Measurements from ENCODE around the gene PRND. TPM values are rescaled to one million over a fixed set of nuclear protein-coding genes. Genes with fewer than 3 reads are reported as not detected.

Gene PRND
- total and polyA plus RNA-seq, 8 donors, result 15.4 to 25.7 (median 19.5) TPM; not detected in 2

DNA sequence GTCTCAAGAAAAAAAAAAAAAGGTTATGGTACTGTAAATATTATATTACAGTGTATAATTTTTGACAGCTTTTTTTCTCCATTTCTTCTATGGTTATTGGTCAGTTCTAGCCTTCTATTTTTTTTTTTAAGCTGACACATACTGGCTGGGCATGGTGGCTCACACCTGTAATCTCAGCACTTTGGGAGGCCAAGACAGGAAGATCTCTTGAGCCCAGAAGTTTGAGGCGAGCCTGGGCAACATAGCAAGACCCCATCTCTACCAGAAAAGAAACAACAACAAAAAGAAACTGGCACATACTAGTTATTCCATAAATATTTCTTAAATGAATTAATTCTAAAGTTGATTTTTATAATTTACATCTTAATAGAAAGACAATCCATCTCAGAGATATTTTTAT lies 27.6 kb upstream of the PRND start:
- Histone ChIP-seq H3K9me3 (no peaks in the 10 kb centered on the region), H3K27me3 (no peaks in the 10 kb centered on the region), H3K4me3 (no peak overlapping the region), H3K36me3 (peaks cover 0 to 7% of the 10 kb centered on the region in 2 donors), H3K27ac (no peak overlapping the region), H3K4me1 (peaks cover 0 to 9% of the 10 kb centered on the region in 2 donors)
- intact Hi-C loops (cut with DNase I), result no loop called here
- TF ChIP-seq, protein P1, sequence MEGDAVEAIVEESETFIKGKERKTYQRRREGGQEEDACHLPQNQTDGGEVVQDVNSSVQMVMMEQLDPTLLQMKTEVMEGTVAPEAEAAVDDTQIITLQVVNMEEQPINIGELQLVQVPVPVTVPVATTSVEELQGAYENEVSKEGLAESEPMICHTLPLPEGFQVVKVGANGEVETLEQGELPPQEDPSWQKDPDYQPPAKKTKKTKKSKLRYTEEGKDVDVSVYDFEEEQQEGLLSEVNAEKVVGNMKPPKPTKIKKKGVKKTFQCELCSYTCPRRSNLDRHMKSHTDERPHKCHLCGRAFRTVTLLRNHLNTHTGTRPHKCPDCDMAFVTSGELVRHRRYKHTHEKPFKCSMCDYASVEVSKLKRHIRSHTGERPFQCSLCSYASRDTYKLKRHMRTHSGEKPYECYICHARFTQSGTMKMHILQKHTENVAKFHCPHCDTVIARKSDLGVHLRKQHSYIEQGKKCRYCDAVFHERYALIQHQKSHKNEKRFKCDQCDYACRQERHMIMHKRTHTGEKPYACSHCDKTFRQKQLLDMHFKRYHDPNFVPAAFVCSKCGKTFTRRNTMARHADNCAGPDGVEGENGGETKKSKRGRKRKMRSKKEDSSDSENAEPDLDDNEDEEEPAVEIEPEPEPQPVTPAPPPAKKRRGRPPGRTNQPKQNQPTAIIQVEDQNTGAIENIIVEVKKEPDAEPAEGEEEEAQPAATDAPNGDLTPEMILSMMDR (IDR thresholded peaks at IDR 0.05), result no peak
- no peak for ATAC-seq
- no peak for DNase-seq

DNA sequence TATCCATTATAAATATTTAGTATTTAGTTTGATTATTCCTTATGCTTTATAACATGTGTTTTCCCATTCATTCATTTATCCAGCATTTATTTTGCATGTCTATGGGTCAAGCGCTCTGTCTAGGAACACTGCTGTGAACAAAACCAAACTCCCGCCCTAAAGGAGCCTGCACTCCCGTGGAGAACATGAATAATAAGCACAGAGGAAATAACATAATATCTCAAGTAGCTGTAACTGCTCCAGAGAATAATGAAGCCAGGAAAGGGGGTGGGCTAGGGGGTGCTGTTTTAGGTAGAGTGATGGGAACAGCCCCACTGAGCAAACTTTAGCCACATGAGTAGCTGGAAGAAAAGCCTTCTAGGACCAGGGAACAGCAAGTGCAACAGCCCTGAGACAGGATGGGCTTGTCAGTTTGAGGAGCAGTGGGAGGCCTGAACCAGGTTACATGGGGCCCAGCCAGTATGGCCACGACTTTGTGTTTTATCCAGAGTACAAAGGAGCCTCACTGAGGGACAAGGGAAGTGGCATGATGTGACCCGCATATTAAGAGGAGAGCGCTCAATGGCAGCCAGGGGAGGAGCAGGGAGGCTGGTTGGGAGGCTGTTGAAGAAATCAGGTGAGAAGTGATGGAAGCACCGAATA lies 24.4 kb upstream of the PRND start:
- Histone ChIP-seq H3K4me1 (no peaks in the 10 kb centered on the region), H3K27me3 (no peaks in the 10 kb centered on the region), H3K36me3 (peaks cover 0 to 23% of the 10 kb centered on the region in 2 donors), H3K4me3 (no peak overlapping the region), H3K9me3 (no peaks in the 10 kb centered on the region), H3K27ac (no peak overlapping the region)
- no peak for ATAC-seq
- TF ChIP-seq, protein P1 (IDR thresholded peaks at IDR 0.05), result no peak
- no peak for DNase-seq
- intact Hi-C loops (cut with DNase I), result no loop called here

DNA sequence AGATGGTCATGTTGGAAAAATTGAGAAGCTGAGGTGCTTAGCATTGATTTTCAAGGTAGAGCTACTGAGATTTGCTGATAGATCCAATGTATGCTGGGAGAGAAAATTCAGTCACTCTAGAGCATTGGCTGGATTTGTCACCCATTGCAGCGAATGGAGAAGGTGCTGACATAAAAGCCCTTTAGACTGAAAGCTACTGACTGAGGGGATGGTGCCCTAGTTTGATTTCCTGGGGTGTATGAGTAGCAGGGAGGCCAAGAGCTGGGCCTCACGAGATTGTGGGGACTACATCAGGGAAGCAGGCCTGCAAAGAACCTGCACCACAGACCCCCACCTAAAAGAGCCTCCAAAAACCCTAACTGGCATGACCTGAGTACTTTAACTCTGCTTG lies 23.9 kb upstream of the PRND start:
- peaks cover 0 to 23% of the 10 kb centered on the region in 2 donors for H3K36me3 ChIP-seq
- TF ChIP-seq, protein P1 (IDR thresholded peaks at IDR 0.05), result no peak
- no peaks in the 10 kb centered on the region for H3K27me3 ChIP-seq
- ATAC-seq, result no peak
- no peaks in the 10 kb centered on the region for H3K4me1 ChIP-seq
- H3K27ac ChIP-seq, result no peak overlapping the region
- H3K9me3 ChIP-seq, result no peaks in the 10 kb centered on the region
- no peak overlapping the region for H3K4me3 ChIP-seq
- DNase-seq, result no peak
- intact Hi-C loops (cut with DNase I), result no loop called here

DNA sequence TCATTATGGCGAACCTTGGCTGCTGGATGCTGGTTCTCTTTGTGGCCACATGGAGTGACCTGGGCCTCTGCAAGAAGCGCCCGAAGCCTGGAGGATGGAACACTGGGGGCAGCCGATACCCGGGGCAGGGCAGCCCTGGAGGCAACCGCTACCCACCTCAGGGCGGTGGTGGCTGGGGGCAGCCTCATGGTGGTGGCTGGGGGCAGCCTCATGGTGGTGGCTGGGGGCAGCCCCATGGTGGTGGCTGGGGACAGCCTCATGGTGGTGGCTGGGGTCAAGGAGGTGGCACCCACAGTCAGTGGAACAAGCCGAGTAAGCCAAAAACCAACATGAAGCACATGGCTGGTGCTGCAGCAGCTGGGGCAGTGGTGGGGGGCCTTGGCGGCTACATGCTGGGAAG lies 22.5 kb upstream of the PRND start:
- ATAC-seq, result no peak
- Histone ChIP-seq H3K27ac (no peak overlapping the region), H3K4me1 (no peaks in the 10 kb centered on the region), H3K27me3 (no peaks in the 10 kb centered on the region), H3K4me3 (no peak overlapping the region), H3K36me3 (peaks cover 0 to 18% of the 10 kb centered on the region in 2 donors), H3K9me3 (no peaks in the 10 kb centered on the region)
- no peak for DNase-seq
- intact Hi-C loops (cut with DNase I), result no loop called here
- TF ChIP-seq, protein P1 (IDR thresholded peaks at IDR 0.05), result no peak

DNA sequence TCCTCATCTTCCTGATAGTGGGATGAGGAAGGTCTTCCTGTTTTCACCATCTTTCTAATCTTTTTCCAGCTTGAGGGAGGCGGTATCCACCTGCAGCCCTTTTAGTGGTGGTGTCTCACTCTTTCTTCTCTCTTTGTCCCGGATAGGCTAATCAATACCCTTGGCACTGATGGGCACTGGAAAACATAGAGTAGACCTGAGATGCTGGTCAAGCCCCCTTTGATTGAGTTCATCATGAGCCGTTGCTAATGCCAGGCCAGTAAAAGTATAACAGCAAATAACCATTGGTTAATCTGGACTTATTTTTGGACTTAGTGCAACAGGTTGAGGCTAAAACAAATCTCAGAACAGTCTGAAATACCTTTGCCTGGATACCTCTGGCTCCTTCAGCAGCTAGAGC lies 21.8 kb upstream of the PRND start:
- Histone ChIP-seq H3K36me3 (peaks cover 0 to 18% of the 10 kb centered on the region in 2 donors), H3K9me3 (no peaks in the 10 kb centered on the region), H3K27me3 (no peaks in the 10 kb centered on the region), H3K4me1 (no peaks in the 10 kb centered on the region), H3K27ac (no peak overlapping the region), H3K4me3 (no peak overlapping the region)
- DNase-seq, result no peak
- no peak for ATAC-seq
- intact Hi-C loops (cut with DNase I), result no loop called here
- TF ChIP-seq, protein P1 (IDR thresholded peaks at IDR 0.05), result no peak
